GM19397 (cell line): Measurements from ENCODE around the gene LCE3B.
"Not testable (repeated sequence)": the region's sequence is repeated elsewhere in the genome, so short reads cannot be mapped to it uniquely, and the experiment has no call there.

ENCODE experiments used
- ATAC-seq: cut with Tn5 transposase; IDR thresholded peaks from one replicate; pipeline ENCODE4 v1.9.1; 2021; ENCODE audit warnings: mild to moderate bottlenecking, moderate library complexity; ENCODE audit not compliant: unreplicated experiment

The LCE3B gene, protein sequence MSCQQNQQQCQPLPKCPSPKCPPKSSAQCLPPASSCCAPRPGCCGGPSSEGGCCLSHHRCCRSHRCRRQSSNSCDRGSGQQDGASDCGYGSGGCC

DNA sequence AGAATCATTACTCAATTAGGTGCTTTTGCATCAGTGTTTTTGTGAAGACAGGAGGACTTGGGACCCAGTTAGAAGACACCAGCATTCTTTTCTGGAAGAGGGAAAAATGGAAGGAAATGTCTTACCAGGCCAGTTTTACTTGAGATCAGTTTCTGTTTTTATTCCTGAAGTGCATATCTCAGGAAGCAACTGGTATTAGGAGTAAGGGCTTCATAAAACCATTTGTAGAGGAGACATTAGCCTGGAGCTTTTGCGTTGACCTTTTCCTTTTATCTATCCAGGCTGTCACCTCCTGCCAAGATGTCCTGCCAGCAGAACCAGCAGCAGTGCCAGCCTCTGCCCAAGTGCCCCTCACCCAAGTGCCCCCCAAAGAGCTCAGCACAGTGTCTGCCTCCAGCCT, at the start of gene LCE3B:
Gene LCE3B, plus strand, starts transcription at position 301 of the 400 bp plus-strand sequence. Its CDS starts 0 bp downstream, at position 301.
- no peak for ATAC-seq

DNA sequence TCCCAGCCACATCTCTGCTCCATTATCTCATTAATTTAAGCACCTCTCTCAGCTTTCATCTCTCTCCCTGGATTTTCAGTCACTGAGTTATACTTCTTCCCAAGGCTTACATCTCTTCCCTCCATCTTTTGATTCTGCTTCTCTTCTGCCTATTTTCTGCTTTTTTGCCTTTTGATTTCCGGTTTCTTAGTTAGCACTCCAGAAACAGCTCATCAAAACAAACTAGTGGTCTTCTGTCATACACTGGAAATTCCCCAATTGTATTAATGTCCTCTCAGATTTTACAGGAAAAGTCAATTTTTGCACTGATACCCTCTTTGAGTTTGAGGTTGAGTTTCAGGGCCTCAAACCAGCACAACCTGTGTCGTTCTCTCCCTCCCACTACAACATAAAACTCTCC, 48.5 kb upstream of the LCE3B start:
- ATAC-seq: no peak

DNA sequence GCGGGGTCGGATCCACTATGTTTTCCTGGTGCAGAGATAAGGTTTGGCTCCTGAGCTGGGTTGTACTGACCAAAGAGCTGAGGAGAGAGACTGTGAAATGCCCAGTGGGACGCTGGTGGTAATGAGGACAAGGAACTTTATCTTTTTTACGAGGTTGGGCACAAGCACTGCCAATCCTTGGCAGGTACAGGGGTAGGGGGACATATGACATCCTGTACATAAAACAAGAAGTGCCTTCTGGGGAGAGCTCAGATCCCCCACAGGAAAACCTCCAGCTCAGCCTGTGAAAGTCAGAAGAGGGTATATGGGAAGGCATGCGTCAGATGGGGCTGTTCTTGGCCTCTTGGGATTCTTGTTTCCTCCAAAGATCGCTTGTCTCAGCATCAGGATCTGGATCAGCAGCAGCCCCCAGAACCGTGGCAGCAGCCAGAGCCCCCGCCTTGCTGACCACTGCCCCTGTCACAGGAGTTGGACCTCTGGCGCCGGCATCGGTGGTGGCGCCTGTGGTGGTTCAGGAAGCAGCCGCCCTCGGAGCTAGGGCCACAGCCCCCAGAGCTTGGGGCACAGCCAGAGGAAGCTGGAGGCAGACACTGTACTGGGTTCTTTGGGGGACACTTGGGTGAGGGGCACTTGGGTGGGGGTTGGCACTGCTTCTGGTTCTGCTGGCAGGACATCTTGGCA, 47.9 kb upstream of the LCE3B start:
- ATAC-seq: no peak

DNA sequence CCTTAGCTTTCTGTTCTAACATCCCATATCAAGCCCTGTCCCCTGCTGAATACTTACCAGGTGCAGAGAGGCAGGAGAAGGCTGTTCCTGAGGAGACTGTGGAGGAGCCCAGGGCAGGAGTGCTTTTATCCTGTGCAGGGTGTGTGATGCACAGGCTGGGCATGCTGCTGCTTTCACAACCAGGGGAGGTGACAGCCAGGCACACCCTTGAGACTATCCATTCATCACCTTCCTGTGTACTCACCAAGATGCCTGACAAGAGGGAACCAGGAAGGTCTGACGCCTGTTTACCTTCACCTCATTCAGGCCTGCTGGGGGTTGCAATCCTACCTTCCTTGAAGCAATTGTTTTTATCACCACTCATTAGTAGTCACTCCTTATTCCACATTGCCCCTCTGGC, 46.9 kb upstream of the LCE3B start, which contains the start of gene LCE3E:
Gene LCE3E, minus strand, starts transcription at position 100 of the 400 bp plus-strand sequence. CDS start 572 bp downstream, outside the sequence.
- ATAC-seq: no peak

DNA sequence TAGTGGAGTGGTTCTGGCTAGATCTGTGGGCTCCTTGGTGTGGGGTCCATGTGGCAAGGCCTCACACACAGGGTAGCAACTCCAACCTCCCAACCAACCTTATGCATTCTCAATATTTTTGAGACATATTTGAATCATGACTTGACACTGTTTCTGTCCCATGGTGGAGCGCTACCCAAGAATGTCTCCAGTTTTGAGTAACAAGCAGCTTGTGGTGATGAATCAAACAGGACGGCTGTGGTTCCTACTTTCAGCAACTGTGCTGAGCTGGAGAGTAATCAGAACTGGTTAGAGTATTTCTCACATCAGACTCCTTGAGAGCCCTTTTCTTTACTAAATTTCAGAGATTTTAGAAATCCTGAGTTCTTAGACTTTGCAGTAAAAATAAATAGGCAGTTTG, 36.4 kb upstream of the LCE3B start:
- ATAC-seq: no peak

DNA sequence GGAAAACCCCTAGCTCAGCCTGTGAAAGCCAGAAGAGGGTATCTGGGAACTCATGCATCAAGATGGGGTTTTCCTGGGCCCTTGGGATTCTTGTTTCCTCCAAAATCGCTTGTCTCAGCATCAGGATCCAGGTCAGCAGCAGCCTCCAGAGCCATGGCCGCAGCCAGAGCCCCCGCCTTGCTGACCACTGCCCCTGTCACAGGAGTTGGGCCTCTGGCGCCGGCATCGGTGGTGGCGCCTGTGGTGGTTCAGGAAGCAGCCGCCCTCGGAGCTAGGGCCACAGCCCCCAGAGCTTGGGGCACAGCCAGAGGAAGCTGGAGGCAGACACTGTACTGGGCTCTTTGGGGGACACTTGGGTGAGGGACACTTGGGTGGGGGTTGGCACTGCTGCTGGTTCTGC, 34.1 kb upstream of the LCE3B start:
- not testable (repeated sequence) for ATAC-seq

DNA sequence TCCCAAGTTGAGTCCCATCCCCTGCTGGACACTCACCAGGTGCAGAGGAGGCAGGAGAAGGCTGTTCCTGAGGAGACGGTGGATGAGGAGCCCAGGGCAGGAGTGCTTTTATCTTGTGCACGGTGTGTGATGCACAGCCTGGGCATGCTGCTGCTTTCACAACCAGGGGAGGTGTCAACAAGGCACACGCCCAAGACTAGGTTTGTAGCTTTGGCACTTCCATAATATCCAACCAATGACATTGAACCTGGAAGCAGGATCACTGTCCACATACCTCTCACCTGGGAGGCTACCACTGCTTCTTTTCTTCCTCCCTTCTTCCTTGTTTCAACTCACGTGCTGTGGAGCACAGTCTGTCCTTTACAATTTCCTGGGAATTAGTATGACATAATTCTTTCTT, 33.2 kb upstream of the LCE3B start, which contains the start of gene LCE3D:
Gene LCE3D, minus strand, starts transcription at position 84 of the 400 bp plus-strand sequence. CDS start 580 bp downstream, outside the sequence.
- ATAC-seq: no peak

DNA sequence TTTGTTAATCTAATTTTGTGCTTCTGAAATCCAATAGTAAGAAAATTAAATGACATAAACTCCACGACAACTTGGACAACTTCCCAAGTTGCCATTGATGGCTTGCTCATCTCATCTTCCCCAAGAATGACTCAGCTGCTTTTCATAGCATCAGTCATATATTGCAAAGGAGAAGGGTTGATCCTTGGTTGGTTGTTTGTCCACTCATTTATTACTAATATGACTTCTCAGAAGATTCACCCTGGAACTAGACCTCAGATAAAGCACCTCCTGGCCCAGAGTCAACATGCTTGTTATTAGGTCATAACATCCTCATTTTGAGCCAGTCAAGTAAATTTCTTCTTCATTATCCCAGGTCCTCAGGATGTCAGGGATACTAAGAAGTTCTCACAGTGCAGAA, 31.0 kb upstream of the LCE3B start:
- no peak for ATAC-seq

DNA sequence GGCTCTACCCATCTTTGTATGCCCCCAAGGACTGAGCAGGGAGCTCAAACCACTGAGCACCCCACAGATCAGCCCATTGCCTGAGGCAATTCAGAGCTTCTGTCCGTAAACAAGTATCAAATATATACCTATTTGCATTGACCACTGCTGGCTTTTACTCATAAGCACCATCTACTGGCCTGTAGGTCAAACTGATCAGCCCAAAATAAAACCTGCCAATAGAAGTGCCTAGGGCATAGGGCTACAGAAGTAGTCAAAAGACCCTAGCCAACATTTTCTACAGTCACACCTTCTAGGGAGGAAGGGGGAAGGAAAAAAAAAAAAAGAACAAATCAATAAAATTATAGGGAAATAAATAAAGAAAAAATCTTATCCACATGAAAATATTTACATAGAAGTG, 28.0 kb upstream of the LCE3B start:
- no peak for ATAC-seq

DNA sequence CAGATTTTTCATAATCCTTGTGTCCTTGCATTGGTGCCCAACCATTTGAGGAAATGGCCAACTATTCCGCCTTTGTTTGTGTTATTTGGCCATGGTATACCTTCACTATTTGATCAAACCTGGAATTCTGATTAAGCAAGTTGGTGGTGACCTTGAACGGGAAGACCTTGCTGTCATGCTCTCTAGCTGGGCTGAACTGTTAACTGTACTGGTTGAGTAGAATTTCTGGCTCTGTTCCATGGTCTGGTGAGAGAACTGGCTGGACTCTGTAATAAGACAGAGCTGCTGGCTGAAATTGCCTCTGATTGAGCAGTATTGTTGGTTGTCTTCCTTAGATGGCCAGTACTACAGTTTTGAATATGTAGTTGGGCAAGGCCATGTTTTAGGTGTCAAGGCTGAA, 16.6 kb upstream of the LCE3B start:
- no peak for ATAC-seq

DNA sequence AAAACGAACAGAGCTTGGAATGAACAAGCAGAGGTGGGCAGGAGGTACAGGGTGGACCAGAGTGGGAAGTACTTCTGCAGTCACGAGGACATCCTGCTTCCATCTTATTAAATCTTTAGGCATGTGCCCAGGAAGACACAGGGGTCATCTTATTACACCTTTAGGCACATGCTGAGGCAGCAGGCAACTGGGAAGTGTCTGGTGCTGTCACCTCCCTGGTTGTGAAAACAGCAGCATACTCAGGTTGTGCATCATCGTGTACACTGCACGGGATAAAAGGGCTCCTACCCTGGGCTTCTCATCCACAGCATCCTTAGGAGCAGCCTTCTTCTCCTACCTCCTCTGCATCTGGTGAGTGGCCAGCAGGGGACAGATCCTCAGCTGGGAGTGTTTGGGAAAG, 13.7 kb upstream of the LCE3B start, which contains the start of gene LCE3C:
Gene LCE3C, plus strand, starts transcription at position 301 of the 400 bp plus-strand sequence. CDS start 498 bp downstream, outside the sequence.
- no peak for ATAC-seq

DNA sequence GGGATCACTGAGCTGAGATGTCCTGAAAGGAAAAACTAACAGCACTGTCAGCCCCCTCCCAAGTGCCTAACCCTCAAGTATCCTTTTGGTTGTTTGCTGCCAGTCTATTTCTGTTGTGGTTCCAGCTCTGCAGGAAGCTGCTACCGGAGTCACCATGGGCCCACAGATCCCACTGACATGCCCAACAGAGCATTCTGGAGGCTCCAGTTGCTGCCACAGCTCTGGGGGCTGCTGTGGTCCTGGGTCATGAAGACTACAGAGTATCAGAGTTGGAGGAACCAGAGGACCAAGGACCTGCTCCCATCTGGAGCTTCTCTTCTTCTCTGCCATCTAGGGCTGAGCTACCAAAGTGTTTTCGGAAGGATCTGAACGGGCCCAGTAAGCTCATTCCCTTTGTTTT, 8.4 kb downstream of the LCE3B start:
- no peak for ATAC-seq

DNA sequence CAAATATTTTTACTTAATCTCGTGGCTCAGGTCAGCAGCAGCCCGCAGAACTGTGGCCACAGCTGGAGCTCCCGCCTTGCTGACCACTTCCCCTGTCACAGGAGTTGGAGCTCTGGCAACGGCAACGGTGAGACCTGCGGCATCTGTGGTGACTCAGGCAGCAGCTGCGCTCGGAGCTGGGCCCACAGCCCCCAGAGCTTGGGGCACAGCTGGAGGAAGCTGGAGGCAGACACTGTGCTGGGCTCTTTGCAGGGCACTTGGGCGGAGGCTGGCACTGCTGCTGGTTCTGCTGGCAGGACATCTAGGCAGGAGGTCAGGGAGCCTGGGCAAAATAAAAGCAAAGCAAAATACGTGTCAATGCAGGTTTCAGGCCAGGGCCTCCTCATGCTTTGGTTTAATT, 9.2 kb downstream of the LCE3B start, which contains the start of gene LCE3A:
Gene LCE3A, minus strand, starts transcription at position 301 of the 400 bp plus-strand sequence. Its CDS starts 0 bp downstream, at position 301.
- ATAC-seq: no peak

DNA sequence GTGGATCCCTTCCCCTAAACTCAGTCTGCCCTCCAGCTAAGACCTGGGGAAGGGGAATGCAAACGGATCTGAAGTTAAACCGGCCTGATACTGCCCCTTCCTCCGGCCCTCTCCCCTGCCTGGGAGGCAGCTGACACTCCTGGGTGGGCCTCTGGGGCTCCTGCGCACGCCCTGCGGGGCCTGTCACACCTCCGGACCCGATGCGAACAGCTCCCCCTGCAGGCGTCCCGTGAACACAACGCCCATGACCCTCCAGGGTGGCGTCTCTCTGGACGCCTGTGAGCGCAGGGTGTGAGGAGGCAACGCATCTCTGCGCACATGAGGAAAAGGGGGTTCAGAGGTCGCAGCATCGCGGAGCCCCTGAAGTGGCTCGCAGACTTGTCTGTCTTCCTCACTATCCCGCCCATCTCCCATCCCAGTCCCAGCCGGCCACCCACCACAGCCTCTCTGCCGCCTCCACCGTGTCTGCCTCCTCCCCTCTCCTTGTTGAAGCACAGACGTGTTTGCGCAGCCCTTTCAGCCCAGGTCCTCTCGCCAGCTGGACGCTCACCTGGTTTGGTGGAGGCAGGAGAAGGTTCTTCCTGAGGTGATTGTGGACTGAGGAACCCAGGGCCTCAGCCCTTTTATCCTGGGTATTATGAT, 9.7 kb downstream of the LCE3B start:
- ATAC-seq: no peak

DNA sequence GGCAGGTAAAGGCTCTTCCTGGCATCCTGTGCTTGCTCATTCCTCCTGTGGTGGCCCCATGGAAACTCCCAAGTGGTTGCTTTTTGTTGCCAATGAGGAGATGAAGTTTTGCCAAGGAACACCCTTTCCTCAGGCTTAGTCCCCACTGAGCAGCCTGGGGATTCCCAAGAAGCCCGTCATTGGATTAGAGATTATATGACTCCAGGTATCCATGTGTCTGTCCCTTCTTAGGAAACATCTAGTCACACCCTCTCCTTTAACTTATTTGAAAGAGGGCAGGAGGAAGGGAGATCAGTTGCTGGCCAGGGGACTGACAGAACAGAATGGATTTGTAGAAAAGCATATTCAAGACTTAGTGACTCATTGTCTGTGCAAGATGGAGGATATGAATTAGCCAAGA, 13.1 kb downstream of the LCE3B start:
- ATAC-seq: no peak

DNA sequence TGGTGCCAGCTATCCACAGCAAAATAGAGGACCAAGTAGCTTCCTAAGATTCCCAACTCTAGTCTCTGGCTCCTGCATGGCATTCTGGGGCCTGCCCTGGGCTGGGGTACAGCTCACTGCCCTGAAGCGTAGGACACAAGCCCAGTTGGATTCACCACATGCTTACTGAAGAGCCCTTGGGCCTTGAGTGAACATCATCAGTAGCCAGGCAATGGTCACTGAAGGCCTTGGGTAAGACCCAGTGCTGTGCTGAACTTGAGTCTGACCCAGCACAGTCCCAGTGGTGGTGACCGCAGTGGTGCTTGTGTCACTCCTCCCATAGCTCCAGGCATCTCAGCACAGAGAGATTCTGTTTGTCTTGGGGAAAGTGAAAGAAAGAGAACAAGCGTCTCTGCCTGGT, 17.0 kb downstream of the LCE3B start:
- no peak for ATAC-seq

DNA sequence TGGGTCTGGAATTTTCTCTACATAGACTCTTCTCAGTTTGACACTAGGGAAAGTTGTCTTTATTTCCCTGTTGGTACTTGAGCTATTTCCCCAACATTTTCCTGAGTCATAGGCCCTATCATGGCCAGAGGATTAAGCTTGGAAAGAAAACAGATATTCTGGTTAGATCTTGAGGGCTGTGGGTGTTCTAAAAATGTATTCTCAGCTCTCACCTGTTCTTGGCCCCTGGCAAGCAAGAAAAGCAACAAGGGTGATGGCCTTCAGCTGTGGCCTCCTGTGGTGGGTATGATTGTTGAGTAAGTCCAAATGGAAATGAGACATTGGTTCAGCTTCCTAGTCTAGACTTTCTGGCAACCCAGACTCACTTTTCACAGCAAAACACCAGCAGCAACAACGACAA, 26.7 kb downstream of the LCE3B start:
- no peak for ATAC-seq

DNA sequence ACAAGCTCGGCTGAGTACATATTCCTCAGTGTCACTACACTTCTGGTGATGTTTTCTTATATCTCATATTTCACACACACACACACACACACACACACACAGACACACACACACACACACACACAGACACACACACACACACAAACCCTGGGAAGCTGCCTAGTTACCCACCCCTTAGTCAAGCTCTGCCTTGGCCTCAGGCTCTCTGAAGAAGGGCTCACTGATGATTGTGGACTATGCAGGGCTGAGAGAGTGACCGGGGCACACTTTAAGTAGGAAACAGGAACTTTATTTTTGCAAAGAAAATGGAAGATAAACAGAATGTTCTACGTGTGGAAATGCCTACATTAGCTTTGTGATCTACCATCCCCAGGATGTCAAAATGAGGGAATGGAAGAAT, 30.3 kb downstream of the LCE3B start:
- no peak for ATAC-seq

DNA sequence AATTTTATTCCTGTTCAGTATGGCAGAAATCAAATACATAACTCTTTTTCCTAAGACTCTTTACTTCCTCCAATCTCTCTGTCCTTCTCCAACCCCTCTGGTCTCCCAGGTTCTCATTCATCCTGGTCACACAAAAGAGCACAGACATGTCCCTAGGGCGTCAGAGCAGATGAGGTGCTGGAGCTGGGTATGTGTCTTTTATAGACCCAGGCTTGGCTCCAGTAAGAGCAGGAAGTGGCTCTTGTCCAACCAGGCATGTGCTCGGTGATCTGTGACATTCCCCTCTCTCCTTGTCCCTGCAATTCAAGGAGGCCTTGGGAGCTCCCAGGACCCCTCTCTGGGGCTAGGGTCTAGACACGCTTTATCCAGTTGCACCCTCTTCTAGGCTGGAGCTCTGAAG, 31.5 kb downstream of the LCE3B start:
- ATAC-seq: no peak

DNA sequence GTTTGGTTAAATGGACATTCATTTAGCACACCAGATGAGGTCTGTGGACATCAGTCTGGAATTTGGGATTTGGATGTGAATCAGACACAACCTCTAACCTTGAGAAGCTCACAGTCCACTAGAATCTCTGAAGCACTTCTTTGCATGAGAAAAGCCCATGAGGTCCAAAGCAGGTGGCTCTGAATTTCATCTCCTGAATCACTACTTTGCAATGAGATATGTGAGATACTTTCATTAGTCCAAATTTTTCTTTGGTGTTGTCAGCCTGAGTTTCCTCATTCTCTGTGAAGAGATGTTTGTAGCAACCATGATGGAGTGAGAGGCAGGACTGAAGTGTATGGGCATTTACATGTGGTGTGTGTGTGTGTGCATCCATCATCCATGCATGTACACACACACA, 33.0 kb downstream of the LCE3B start:
- ATAC-seq: no peak

DNA sequence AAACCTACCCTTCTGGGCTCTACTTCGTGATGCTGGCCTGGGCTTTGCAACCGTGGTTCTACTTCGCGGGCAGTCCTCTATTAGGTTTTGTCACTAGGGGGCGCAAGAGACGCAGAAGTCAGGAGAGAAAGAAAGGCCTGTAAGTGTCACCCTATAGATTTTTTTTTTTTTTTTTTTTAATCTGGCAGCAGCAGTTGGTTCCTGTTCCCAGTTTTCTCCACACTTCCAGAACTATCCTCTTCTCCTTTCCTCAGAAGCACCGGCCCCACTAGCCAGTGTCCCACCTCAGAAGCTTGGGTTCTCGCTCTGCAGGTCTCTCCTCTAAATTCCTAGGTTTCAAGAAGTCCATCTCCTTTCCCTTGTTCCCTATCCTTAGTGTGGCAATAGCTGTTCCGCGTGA, 40.5 kb downstream of the LCE3B start:
- ATAC-seq: no peak

DNA sequence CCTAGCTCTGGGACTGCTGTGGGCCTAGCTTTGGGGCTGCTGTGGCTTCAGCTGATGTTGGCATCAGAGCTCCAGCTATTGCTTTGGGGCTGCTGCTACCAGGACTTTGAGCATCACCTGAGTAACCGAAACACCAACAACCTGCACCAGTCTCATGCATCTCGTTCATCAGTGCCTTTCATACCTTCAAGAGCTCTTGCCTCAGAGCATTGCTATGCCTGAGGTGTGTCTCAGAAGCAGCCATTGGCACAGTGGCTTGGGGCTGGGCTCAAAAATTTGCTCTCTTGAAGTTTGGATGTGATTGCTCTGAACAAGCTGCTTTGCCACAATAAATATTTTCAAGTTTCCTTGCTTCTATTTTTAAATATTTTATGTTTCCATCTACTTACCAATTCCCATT, 42.8 kb downstream of the LCE3B start:
- no peak for ATAC-seq
